ENCODE results near the gene ARFIP2.

ARFIP2 gene

GRCh38 chr11:6438979-6439571, 42.1 kb downstream of the ARFIP2 start:
- peak; percentile 81 for DNase-seq

GRCh38 chr11:6437993-6438392, 43.1 kb downstream of the ARFIP2 start:
- peak; percentile 85 for DNase-seq

- DNase-seq = no peak
These were observed 43.7 kb downstream of the ARFIP2 start for GRCh38 chr11:6437423-6437822.

GRCh38 chr11:6433998-6434660, 47.0 kb downstream of the ARFIP2 start:
- DNase-seq = no peak

DNA sequence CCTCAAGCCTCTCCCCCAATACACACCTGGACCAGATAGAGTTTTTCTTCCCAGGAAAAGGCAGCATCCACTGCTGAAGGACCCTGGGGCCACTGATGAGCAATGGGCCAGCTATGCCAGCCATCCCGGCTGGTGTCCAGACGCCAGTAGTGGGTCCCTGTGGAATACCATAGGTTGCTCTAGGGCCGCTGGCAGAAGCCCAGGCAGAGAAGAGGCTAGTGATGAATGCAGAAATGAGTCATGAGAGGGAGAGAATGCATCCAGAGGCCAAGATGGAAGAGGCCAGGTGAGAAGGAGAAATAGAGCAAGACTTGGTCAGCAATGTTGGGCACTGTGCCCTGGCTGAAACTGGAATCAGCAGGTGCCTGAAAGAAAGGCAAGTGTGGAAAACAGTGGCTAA, 49.3 kb downstream of the ARFIP2 start:
- DNase-seq = no peak

DNA sequence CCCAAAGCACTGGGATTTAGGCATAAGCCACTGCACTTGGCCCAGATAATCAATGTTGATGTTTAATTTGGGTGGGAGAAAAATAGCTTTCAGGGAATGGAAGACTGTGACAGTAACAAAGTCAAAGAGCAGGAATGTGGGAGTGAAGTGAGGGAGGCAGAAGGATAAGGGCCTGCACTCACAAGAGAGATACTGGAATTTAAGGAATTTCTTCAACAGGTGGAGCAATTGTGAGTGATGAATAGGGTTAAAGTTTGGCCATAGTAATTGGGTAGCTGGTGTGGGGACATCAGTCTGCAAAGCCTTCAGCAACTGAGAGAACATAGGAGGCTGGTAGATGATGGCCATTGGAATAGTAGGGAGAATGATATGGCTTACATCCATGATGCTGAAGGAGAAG, 53.6 kb downstream of the ARFIP2 start:
- DNase-seq = no peak
